ENCODE results near the gene MYO3B.

Gene MYO3B

DNA sequence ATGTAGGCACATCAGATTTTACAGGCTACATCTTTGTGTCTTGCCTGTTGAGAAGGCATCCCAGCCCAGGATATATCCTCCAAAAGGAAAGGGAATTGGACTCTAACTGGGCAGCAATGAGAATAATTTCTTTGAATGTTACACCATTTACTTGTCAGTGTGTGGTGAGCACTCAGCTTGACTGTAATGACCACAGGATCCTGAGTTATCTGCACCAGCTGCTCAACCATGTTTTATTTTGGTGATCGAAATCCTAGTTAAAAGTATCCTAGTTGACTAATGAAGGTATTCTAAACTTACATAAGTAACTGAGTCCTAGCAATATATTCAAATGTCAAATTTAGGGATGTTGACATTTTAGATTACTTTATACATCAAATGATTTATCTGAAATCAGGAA lies 123.0 kb downstream of the MYO3B start:
- H3K9me3 ChIP-seq (ENCODE audit: severe bottlenecking), result no peaks in the 10 kb centered on the region

DNA sequence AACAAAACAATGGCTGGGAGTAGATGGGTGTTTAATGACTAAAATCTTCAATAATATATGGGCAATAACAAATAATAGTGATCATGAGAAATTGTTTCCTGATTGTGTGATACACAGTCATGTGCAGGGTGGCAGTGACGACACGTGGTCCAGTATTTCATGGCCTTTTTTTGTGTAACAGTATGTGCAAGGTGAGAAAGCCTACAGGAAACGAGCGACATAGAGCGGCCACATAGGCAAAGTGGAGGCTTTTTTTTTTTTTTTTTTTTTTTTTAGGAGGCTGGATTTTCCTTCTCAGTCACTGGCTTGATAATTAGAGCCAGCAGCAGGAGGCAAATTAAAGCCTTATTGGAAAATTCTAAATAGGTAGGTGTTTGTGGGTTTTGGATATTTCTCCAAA lies 123.7 kb downstream of the MYO3B start:
- H3K36me3 ChIP-seq, result no peaks in the 10 kb centered on the region
- DNase-seq, result no peak
- no peak overlapping the region for H3K27ac ChIP-seq
- no peak overlapping the region for H3K4me3 ChIP-seq (ENCODE audit: low read depth, low read length)
- no peaks in the 10 kb centered on the region for H3K27me3 ChIP-seq (ENCODE audit: insufficient read depth, low read depth, severe bottlenecking)
- TF ChIP-seq, protein P1, sequence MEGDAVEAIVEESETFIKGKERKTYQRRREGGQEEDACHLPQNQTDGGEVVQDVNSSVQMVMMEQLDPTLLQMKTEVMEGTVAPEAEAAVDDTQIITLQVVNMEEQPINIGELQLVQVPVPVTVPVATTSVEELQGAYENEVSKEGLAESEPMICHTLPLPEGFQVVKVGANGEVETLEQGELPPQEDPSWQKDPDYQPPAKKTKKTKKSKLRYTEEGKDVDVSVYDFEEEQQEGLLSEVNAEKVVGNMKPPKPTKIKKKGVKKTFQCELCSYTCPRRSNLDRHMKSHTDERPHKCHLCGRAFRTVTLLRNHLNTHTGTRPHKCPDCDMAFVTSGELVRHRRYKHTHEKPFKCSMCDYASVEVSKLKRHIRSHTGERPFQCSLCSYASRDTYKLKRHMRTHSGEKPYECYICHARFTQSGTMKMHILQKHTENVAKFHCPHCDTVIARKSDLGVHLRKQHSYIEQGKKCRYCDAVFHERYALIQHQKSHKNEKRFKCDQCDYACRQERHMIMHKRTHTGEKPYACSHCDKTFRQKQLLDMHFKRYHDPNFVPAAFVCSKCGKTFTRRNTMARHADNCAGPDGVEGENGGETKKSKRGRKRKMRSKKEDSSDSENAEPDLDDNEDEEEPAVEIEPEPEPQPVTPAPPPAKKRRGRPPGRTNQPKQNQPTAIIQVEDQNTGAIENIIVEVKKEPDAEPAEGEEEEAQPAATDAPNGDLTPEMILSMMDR (IDR thresholded peaks at IDR 0.05; ENCODE audit: low read depth, low read length), result no peak
- no peaks in the 10 kb centered on the region for H3K9me3 ChIP-seq (ENCODE audit: severe bottlenecking)

More for the DNA sequence above, 123.0 kb downstream of the MYO3B start:
- H3K36me3 ChIP-seq, result no peaks in the 10 kb centered on the region
- DNase-seq, result no peak
- H3K27me3 ChIP-seq (ENCODE audit: insufficient read depth, low read depth, severe bottlenecking), result no peaks in the 10 kb centered on the region
- no peak overlapping the region for H3K27ac ChIP-seq
- TF ChIP-seq, protein P1 (IDR thresholded peaks at IDR 0.05; ENCODE audit: low read depth, low read length), result no peak
- no peak overlapping the region for H3K4me3 ChIP-seq (ENCODE audit: low read depth, low read length)

- no peak overlapping the region for H3K4me3 ChIP-seq (ENCODE audit: low read depth, low read length)
- no peaks in the 10 kb centered on the region for H3K9me3 ChIP-seq (ENCODE audit: severe bottlenecking)
- DNase-seq, result no peak
- H3K36me3 ChIP-seq, result no peaks in the 10 kb centered on the region
- H3K27ac ChIP-seq, result no peak overlapping the region
- H3K27me3 ChIP-seq (ENCODE audit: insufficient read depth, low read depth, severe bottlenecking), result no peaks in the 10 kb centered on the region
- TF ChIP-seq, protein P1 (IDR thresholded peaks at IDR 0.05; ENCODE audit: low read depth, low read length), result no peak
These were observed 127.8 kb downstream of the MYO3B start for GRCh38 chr2:170305711-170306110.

- TF ChIP-seq, protein P1 (IDR thresholded peaks at IDR 0.05; ENCODE audit: low read depth, low read length), result no peak
- Histone ChIP-seq H3K9me3 (ENCODE audit: severe bottlenecking) (no peaks in the 10 kb centered on the region), H3K4me3 (ENCODE audit: low read depth, low read length) (no peak overlapping the region), H3K36me3 (no peaks in the 10 kb centered on the region), H3K27ac (no peak overlapping the region), H3K27me3 (ENCODE audit: insufficient read depth, low read depth, severe bottlenecking) (no peaks in the 10 kb centered on the region)
- no peak for DNase-seq
These were observed 128.4 kb downstream of the MYO3B start for GRCh38 chr2:170306293-170306873.

DNA sequence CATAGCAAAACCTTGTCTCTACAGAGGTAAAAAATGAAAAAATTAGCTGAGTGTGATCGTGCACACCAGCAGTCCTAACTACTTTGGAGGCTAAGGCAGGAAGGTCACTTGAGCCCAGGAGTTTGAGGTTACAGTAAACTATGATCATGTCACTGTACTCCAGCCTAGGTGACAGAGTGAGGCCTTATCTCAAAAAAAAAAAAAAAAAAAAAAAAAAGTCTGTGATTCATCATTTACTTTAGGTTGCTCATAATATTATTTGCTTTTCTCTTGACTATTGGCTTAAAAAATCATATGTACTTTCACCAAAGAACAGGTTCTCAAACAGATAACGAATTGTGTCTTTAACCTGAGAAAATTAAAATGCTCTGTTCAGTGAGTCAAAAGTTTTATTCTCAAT lies 129.1 kb downstream of the MYO3B start:
- no peaks in the 10 kb centered on the region for H3K9me3 ChIP-seq (ENCODE audit: severe bottlenecking)
- no peak overlapping the region for H3K27ac ChIP-seq
- DNase-seq, result no peak
- H3K36me3 ChIP-seq, result no peaks in the 10 kb centered on the region
- TF ChIP-seq, protein P1 (IDR thresholded peaks at IDR 0.05; ENCODE audit: low read depth, low read length), result no peak
- no peaks in the 10 kb centered on the region for H3K27me3 ChIP-seq (ENCODE audit: insufficient read depth, low read depth, severe bottlenecking)
- H3K4me3 ChIP-seq (ENCODE audit: low read depth, low read length), result no peak overlapping the region
